PC-9 (cell line): ENCODE data around the gene PANX2.

ENCODE experiments used
- EZH2 ChIP-seq: fragments of 200-600 bp; sonication (generic); IDR thresholded peaks from 2 replicates; pipeline ENCODE4 v1.8.0; 2017; ENCODE audit warnings: antibody characterized with exemption, low read depth
- TF ChIP-seq, protein P1 (sequence below): fragments of 200-600 bp; sonication (generic); conservative IDR thresholded peaks from 2 replicates; pipeline ENCODE4 v1.6.1; 2017; ENCODE audit warnings: mixed run types, antibody characterized with exemption, mild to moderate bottlenecking, moderate library complexity

DNA sequence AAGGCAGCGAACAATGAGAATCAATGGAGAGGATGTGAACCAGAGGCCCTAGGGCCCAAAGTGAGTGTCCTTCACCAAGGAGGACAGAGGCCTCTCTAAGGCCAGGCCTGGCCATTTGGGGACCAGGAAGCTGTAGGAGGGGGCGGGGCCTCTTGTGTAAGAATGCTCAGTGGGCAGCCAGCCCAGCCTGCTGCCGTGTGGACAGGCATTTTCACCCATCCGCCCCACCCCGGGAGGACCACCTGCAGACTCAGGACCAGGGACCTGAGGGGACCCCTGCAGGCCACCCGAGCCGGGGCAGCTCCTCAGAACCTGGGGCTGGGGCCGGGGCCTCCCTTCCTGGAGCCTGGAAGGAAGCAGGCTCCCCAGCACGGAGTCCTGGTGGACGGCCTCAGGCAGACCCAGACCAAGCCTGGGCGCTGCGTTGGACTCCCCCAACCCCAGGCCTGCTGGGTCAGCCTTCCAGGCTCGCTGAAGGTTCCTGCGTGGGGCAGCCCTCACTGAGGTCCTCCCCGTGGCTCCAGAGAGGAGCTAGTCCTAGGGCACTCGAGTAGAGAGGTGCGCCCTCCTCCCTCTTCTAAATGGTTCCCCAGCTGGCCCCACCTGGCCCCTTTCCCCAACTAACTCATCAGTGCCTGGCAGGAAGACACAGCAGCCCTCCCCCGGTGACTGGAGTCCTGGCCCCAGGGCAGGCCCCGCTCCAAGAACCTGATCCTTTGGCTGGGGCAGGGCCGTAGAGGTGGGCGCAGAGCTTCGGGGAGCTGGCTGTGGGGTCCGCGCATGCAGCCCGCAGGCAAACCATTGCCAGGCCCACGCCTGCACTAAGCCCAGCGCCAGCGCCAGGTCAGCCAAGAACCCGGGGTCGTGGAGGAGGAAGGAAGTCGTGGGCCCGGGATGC, 13.7 kb downstream of the PANX2 start:
- TF ChIP-seq, protein P1, sequence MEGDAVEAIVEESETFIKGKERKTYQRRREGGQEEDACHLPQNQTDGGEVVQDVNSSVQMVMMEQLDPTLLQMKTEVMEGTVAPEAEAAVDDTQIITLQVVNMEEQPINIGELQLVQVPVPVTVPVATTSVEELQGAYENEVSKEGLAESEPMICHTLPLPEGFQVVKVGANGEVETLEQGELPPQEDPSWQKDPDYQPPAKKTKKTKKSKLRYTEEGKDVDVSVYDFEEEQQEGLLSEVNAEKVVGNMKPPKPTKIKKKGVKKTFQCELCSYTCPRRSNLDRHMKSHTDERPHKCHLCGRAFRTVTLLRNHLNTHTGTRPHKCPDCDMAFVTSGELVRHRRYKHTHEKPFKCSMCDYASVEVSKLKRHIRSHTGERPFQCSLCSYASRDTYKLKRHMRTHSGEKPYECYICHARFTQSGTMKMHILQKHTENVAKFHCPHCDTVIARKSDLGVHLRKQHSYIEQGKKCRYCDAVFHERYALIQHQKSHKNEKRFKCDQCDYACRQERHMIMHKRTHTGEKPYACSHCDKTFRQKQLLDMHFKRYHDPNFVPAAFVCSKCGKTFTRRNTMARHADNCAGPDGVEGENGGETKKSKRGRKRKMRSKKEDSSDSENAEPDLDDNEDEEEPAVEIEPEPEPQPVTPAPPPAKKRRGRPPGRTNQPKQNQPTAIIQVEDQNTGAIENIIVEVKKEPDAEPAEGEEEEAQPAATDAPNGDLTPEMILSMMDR = no peak
- no peak for TF ChIP-seq EZH2
